Panc1 (cell line): Measurements from ENCODE around the gene CD38. TPM values are rescaled to one million over a fixed set of nuclear protein-coding genes. Genes with fewer than 3 reads are reported as not detected.

Experiments
- ATAC-seq: fragments of 200-7000 bp; cut with Tn5 transposase; 2 replicates; pipeline ENCODE4 v1.9.1; 2020; ENCODE audit warnings: mild to moderate bottlenecking, moderate library complexity
- BruUV-seq: library from RNA; stranded (reverse); fragments of 400-500 nt; replicated peaks from 2 replicates; lab custom pipeline; 2021; lab: Mats Ljungman, UMichigan
- CTCF ChIA-PET: fragments of 300-600 bp; sonication (Branson Sonifier 250); formaldehyde crosslinking; loops from one replicate; lab custom pipeline; 2022; ENCODE audit warnings: antibody characterized with exemption; lab: Charles Lee
- POLR2A ChIA-PET: fragments of 300-600 bp; sonication (Branson Sonifier 250); formaldehyde crosslinking; loops from one replicate; lab custom pipeline; 2022; ENCODE audit warnings: antibody characterized with exemption; lab: Charles Lee
- DNase-seq: peaks from one replicate; pipeline ENCODE4 v3.0.0-alpha.2; 2010; ENCODE audit warnings: low read depth, low spot score
- H3K27ac ChIP-seq: 2 replicates; pipeline ENCODE4 v1.5.1; 2011; ENCODE audit warnings: mild to moderate bottlenecking, low read length, inconsistent platforms
- H3K27me3 ChIP-seq: fragments of 200-500 bp; sonication (Bioruptor generic); 2 replicates; pipeline ENCODE4 v1.6.0; 2014; ENCODE audit warnings: low read length, inconsistent platforms; ENCODE audit not compliant: control insufficient read depth, insufficient read depth
- H3K36me3 ChIP-seq: fragments of 200-500 bp; sonication (Bioruptor generic); 2 replicates; pipeline ENCODE4 v1.5.1; 2014; ENCODE audit warnings: inconsistent platforms, mild to moderate bottlenecking, low read length, moderate library complexity; ENCODE audit not compliant: control insufficient read depth, insufficient read depth
- H3K4me1 ChIP-seq: 2 replicates; pipeline ENCODE4 v1.5.1; 2011; ENCODE audit warnings: inconsistent platforms, mild to moderate bottlenecking, low read length, moderate library complexity; ENCODE audit not compliant: control insufficient read depth, insufficient read depth
- H3K4me3 ChIP-seq, 2 experiments: 2 replicates each; pipeline ENCODE4 v1.5.1; 2011 to 2012; ENCODE audit warnings: low read depth in 2 of 2, low read length in 2 of 2, mild to moderate bottlenecking in 2 of 2, inconsistent platforms in 1 of 2, moderate library complexity in 1 of 2
- H3K9me3 ChIP-seq: fragments of 200-500 bp; sonication (Bioruptor generic); 2 replicates; pipeline ENCODE4 v1.5.1; 2014; ENCODE audit warnings: low read depth, mild to moderate bottlenecking, inconsistent platforms, low read length, moderate library complexity; ENCODE audit not compliant: control insufficient read depth, insufficient read depth
- POLR2AphosphoS5 ChIP-seq: IDR thresholded peaks from 2 replicates; pipeline ENCODE4 v1.6.1; 2012; ENCODE audit warnings: mild to moderate bottlenecking, low read depth, low read length, moderate library complexity
- SIN3A ChIP-seq: IDR thresholded peaks from 2 replicates; pipeline ENCODE4 v1.6.1; 2012; ENCODE audit warnings: low read depth, mild to moderate bottlenecking, low read length, moderate library complexity, borderline replicate concordance; ENCODE audit not compliant: insufficient read depth
- TCF7L2 ChIP-seq: IDR thresholded peaks from 2 replicates; pipeline ENCODE4 v1.6.1; 2011; ENCODE audit warnings: mild to moderate bottlenecking, low read depth, low read length, inconsistent platforms
- in situ Hi-C: cut with HindIII; loops from 2 replicates; pipeline ENCODE4 v1.10.0; 2016; ENCODE audit warnings: low sequenced_read_pairs, low pct_unique_long_range_greater_than_20kb
- intact Hi-C: fragments of 100-400 bp; cut with micrococcal nuclease; formaldehyde crosslinking; loops from one replicate; pipeline ENCODE4 v1.10.0; 2022; ENCODE audit not compliant: unreplicated experiment
- total RNA-seq: library from RNA; stranded (reverse); gene quantifications from one replicate; pipeline ENCODE4 v1.2.1, GENCODE V29; 2021; ENCODE audit not compliant: unreplicated experiment
- TF ChIP-seq, protein P1 (sequence below), 2 experiments: IDR thresholded peaks; 2 replicates each; pipeline ENCODE4 v1.6.1; 2011 to 2012; ENCODE audit warnings: low read depth in 2 of 2, control low read depth in 1 of 2, low read length in 1 of 2, mild to moderate bottlenecking in 1 of 2, moderate library complexity in 1 of 2; ENCODE audit not compliant: insufficient read depth in 1 of 2
- TF ChIP-seq, protein P2 (sequence below): fragments of 450-650 bp; IDR thresholded peaks from 2 replicates; pipeline ENCODE4 v1.5.1; 2017; ENCODE audit warnings: mild to moderate bottlenecking

CD38 gene
- total RNA-seq, 1 experiment from 2014 or later: 0.15 TPM

DNA sequence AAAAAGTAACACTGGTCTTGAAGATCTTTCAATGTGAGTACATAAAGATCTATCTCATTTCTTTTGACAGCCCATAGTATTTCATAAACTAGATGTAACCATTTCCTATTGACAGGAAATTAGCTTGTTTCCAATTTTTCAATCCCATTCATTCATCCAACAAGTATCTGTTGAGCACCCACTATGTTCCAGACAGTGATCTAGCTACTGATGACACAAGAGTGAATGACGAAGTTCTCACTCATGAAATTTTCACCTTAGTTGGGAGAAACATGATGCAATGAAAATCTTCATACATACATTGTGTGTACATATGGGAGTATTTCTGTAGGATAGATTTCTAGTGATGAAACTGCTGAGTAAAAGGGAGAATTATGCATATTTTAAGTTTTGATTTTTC, 1.7 kb downstream of the CD38 start:
- in situ Hi-C loops: no loop called here
- TF ChIP-seq SIN3A (no peak), TCF7L2 (no peak), POLR2AphosphoS5 (no peak)
- TF ChIP-seq, protein P1, sequence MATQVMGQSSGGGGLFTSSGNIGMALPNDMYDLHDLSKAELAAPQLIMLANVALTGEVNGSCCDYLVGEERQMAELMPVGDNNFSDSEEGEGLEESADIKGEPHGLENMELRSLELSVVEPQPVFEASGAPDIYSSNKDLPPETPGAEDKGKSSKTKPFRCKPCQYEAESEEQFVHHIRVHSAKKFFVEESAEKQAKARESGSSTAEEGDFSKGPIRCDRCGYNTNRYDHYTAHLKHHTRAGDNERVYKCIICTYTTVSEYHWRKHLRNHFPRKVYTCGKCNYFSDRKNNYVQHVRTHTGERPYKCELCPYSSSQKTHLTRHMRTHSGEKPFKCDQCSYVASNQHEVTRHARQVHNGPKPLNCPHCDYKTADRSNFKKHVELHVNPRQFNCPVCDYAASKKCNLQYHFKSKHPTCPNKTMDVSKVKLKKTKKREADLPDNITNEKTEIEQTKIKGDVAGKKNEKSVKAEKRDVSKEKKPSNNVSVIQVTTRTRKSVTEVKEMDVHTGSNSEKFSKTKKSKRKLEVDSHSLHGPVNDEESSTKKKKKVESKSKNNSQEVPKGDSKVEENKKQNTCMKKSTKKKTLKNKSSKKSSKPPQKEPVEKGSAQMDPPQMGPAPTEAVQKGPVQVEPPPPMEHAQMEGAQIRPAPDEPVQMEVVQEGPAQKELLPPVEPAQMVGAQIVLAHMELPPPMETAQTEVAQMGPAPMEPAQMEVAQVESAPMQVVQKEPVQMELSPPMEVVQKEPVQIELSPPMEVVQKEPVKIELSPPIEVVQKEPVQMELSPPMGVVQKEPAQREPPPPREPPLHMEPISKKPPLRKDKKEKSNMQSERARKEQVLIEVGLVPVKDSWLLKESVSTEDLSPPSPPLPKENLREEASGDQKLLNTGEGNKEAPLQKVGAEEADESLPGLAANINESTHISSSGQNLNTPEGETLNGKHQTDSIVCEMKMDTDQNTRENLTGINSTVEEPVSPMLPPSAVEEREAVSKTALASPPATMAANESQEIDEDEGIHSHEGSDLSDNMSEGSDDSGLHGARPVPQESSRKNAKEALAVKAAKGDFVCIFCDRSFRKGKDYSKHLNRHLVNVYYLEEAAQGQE (IDR thresholded peaks at IDR 0.05; ENCODE audit: insufficient read depth in 1 of 2, low read depth in 2 of 2, low read length in 1 of 2): no peak
- TF ChIP-seq, protein P2, sequence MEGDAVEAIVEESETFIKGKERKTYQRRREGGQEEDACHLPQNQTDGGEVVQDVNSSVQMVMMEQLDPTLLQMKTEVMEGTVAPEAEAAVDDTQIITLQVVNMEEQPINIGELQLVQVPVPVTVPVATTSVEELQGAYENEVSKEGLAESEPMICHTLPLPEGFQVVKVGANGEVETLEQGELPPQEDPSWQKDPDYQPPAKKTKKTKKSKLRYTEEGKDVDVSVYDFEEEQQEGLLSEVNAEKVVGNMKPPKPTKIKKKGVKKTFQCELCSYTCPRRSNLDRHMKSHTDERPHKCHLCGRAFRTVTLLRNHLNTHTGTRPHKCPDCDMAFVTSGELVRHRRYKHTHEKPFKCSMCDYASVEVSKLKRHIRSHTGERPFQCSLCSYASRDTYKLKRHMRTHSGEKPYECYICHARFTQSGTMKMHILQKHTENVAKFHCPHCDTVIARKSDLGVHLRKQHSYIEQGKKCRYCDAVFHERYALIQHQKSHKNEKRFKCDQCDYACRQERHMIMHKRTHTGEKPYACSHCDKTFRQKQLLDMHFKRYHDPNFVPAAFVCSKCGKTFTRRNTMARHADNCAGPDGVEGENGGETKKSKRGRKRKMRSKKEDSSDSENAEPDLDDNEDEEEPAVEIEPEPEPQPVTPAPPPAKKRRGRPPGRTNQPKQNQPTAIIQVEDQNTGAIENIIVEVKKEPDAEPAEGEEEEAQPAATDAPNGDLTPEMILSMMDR: no peak
- ChIA-PET CTCF (no interaction called here), POLR2A (no interaction called here)
- DNase-seq: no peak
- Histone ChIP-seq H3K27me3 (peaks cover 9% of the 10 kb centered on the region), H3K4me1 (no peaks in the 10 kb centered on the region), H3K36me3 (no peaks in the 10 kb centered on the region), H3K9me3 (no peaks in the 10 kb centered on the region), H3K27ac (no peak overlapping the region), H3K4me3 (no peak overlapping the region)
- no TSS peak for BruUV-seq
- intact Hi-C loops: no loop called here
- ATAC-seq: no peak

DNA sequence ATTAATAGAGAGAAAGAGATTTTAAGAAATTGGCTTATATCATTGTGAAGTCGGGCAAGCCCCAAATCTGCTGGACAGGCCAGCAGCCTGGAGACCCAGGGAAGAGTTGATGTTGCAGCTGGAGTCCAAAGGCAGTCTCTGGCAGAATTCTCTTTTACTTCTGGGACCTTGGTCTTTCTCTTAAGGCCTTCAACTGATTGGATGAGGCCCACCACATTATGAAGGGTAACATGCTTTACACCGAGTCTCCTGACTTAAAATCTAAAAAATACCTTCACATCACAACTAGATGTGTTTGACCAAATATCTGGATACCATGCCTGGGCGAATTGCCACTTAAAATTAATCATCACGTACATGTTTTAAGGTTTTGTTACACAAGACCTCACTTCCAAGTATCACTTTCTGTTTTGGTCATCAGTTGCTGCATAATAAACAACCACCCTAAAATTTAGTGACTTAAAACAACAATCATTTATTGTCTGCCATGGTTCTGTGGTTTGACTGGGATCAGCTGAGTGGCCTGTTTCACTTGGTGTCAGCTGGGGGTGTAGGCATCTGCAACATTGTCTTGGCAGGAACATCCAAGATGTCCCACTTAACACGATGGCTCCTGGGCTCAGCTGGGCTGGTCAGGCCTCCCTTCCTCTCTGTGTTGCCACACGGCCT, 3.4 kb downstream of the CD38 start:
- in situ Hi-C loops (no loop called here), intact Hi-C loops (no loop called here)
- CTCF ChIA-PET: no interaction called here
- no peak overlapping the region for H3K27ac ChIP-seq
- no peaks in the 10 kb centered on the region for H3K4me1 ChIP-seq
- no peaks in the 10 kb centered on the region for H3K36me3 ChIP-seq
- ATAC-seq: no peak
- peaks cover 9% of the 10 kb centered on the region for H3K27me3 ChIP-seq
- TF ChIP-seq POLR2AphosphoS5 (no peak), TCF7L2 (no peak), SIN3A (no peak)
- TF ChIP-seq, protein P2: no peak
- TF ChIP-seq, protein P1 (IDR thresholded peaks at IDR 0.05; ENCODE audit: insufficient read depth in 1 of 2, low read depth in 2 of 2, low read length in 1 of 2): no peak
- no peaks in the 10 kb centered on the region for H3K9me3 ChIP-seq
- no peak overlapping the region for H3K4me3 ChIP-seq
- DNase-seq: no peak
- no TSS peak for BruUV-seq
- POLR2A ChIA-PET: no interaction called here
